Measurements from ENCODE around the gene PRR20G.

PRR20G gene

GRCh38 chr3:127260826-127261555 is 26.9 kb downstream of the PRR20G start:
- H3K36me3 Mint-ChIP-seq (ENCODE audit: low read depth), result no peaks in the 10 kb centered on the region
- no peaks in the 10 kb centered on the region for H3K9me3 Mint-ChIP-seq
- H3K4me1 Mint-ChIP-seq, result no peaks in the 10 kb centered on the region
- TF ChIP-seq CTCF (IDR thresholded peaks at IDR 0.05), result no peak
- H3K4me3 Mint-ChIP-seq, result no peak overlapping the region
- no peak for DNase-seq
- H3K27me3 Mint-ChIP-seq (ENCODE audit: low read depth, poor library complexity), result peaks cover 17% of the 10 kb centered on the region
- H3K27ac Mint-ChIP-seq, result no peak overlapping the region

- no peak for TF ChIP-seq CTCF (IDR thresholded peaks at IDR 0.05)
- H3K27ac Mint-ChIP-seq, result no peak overlapping the region
Observed at GRCh38 chr3:127260416-127260815, 27.4 kb downstream of the PRR20G start.

GRCh38 chr3:127259882-127260281 is 28.0 kb downstream of the PRR20G start:
- TF ChIP-seq CTCF (IDR thresholded peaks at IDR 0.05), result no peak
- no peak overlapping the region for H3K27ac Mint-ChIP-seq
- DNase-seq, result no peak
- H3K27me3 Mint-ChIP-seq (ENCODE audit: low read depth, poor library complexity), result peaks cover 12% of the 10 kb centered on the region
- H3K36me3 Mint-ChIP-seq (ENCODE audit: low read depth), result no peaks in the 10 kb centered on the region
- no peaks in the 10 kb centered on the region for H3K9me3 Mint-ChIP-seq
- H3K4me3 Mint-ChIP-seq, result no peak overlapping the region
- H3K4me1 Mint-ChIP-seq, result no peaks in the 10 kb centered on the region

More at GRCh38 chr3:127260416-127260815, 27.4 kb downstream of the PRR20G start:
- H3K9me3 Mint-ChIP-seq, result no peaks in the 10 kb centered on the region
- no peaks in the 10 kb centered on the region for H3K36me3 Mint-ChIP-seq (ENCODE audit: low read depth)
- peaks cover 14% of the 10 kb centered on the region for H3K27me3 Mint-ChIP-seq (ENCODE audit: low read depth, poor library complexity)
- no peak overlapping the region for H3K4me3 Mint-ChIP-seq
- DNase-seq, result no peak
- no peaks in the 10 kb centered on the region for H3K4me1 Mint-ChIP-seq

GRCh38 chr3:127258733-127259132 is 29.1 kb downstream of the PRR20G start:
- no peak for DNase-seq

GRCh38 chr3:127257351-127257750 is 30.5 kb downstream of the PRR20G start:
- Mint-ChIP-seq H3K9me3 (no peaks in the 10 kb centered on the region), H3K4me3 (no peak overlapping the region), H3K4me1 (peaks cover 5% of the 10 kb centered on the region), H3K27ac (no peak overlapping the region), H3K36me3 (ENCODE audit: low read depth) (no peaks in the 10 kb centered on the region), H3K27me3 (ENCODE audit: low read depth, poor library complexity) (peaks cover 21% of the 10 kb centered on the region)
- no peak for DNase-seq
- no peak for TF ChIP-seq CTCF (IDR thresholded peaks at IDR 0.05)

More at GRCh38 chr3:127258733-127259132, 29.1 kb downstream of the PRR20G start:
- Mint-ChIP-seq H3K4me3 (no peak overlapping the region), H3K27me3 (ENCODE audit: low read depth, poor library complexity) (peaks cover 8% of the 10 kb centered on the region), H3K27ac (no peak overlapping the region), H3K4me1 (peaks cover 5% of the 10 kb centered on the region), H3K36me3 (ENCODE audit: low read depth) (no peaks in the 10 kb centered on the region), H3K9me3 (no peaks in the 10 kb centered on the region)
- no peak for TF ChIP-seq CTCF (IDR thresholded peaks at IDR 0.05)

GRCh38 chr3:127256733-127257271 is 31.0 kb downstream of the PRR20G start:
- H3K4me3 Mint-ChIP-seq, result no peak overlapping the region
- H3K4me1 Mint-ChIP-seq, result peaks cover 5% of the 10 kb centered on the region
- no peaks in the 10 kb centered on the region for H3K9me3 Mint-ChIP-seq

More at GRCh38 chr3:127256733-127257271, 31.0 kb downstream of the PRR20G start:
- no peak for DNase-seq
- no peaks in the 10 kb centered on the region for H3K36me3 Mint-ChIP-seq (ENCODE audit: low read depth)
- no peak overlapping the region for H3K27ac Mint-ChIP-seq
- no peak for TF ChIP-seq CTCF (IDR thresholded peaks at IDR 0.05)
- peaks cover 24% of the 10 kb centered on the region for H3K27me3 Mint-ChIP-seq (ENCODE audit: low read depth, poor library complexity)

Measured in nephron progenitor cell (in vitro differentiated cells).